Suprapubic skin (tissue), 4 donors: ENCODE results near the gene MYH15. TPM values are rescaled to one million over a fixed set of nuclear protein-coding genes. Genes with fewer than 3 reads are reported as not detected.

Source experiments
- DNase-seq, 2 donors: peaks; one replicate each; pipeline ENCODE4 v3.0.0-alpha.2; 2019; ENCODE audit warnings: low spot score in 2 of 2
- H3K27ac ChIP-seq: fragments of 200-600 bp; sonication (generic); one replicate; pipeline ENCODE4 v1.5.1; 2019
- H3K27me3 ChIP-seq: fragments of 200-600 bp; sonication (generic); one replicate; pipeline ENCODE4 v1.5.1; 2019
- H3K36me3 ChIP-seq: fragments of 200-600 bp; sonication (generic); one replicate; pipeline ENCODE4 v1.5.1; 2019
- H3K4me1 ChIP-seq: fragments of 200-600 bp; sonication (generic); one replicate; pipeline ENCODE4 v1.5.1; 2019
- H3K4me3 ChIP-seq: fragments of 200-600 bp; sonication (generic); one replicate; pipeline ENCODE4 v1.5.1; 2019; ENCODE audit warnings: mild to moderate bottlenecking
- H3K9me3 ChIP-seq: fragments of 200-600 bp; sonication (generic); one replicate; pipeline ENCODE4 v1.5.1; 2019
- CTCF ChIP-seq, 2 donors: fragments of 200-600 bp in 1 of 2; fragments of 450-650 bp in 1 of 2; sonication (generic) in 1 of 2; IDR thresholded peaks; one replicate each; pipeline ENCODE4 v1.5.1; 2016 to 2019; ENCODE audit warnings: antibody characterized with exemption in 2 of 2, mild to moderate bottlenecking in 1 of 2, moderate library complexity in 1 of 2
- EP300 ChIP-seq: sonication (generic); formaldehyde crosslinking; IDR thresholded peaks from one replicate; pipeline ENCODE4 v1.6.1; 2017; ENCODE audit warnings: antibody characterized with exemption
- POLR2A ChIP-seq, 2 donors: fragments of 450-650 bp; IDR thresholded peaks; one replicate each; pipeline ENCODE4 v1.6.1; 2017; ENCODE audit warnings: antibody characterized with exemption in 2 of 2, mild to moderate bottlenecking in 2 of 2, moderate library complexity in 2 of 2
- POLR2AphosphoS5 ChIP-seq, 3 donors: sonication (generic); formaldehyde crosslinking; IDR thresholded peaks; one replicate each; pipeline ENCODE4 v1.6.1; 2017; ENCODE audit warnings: antibody characterized with exemption in 3 of 3
- WGBS: methylation state at CpG from one replicate; pipeline ENCODE4 v1.1.5; 2018; 5-methylcytosine and 5-hydroxymethylcytosine counted together
- total RNA-seq, 4 donors: library from RNA; depleted of rRNA; stranded (reverse); fragments of >200 nt; gene quantifications; one replicate each; pipeline ENCODE4 v1.1.0, GENCODE V29; 2016

Gene MYH15
- total RNA-seq, 4 donors from 2014 or later: 0.17 to 0.31 (median 0.30) TPM; not detected in 1

GRCh38 chr3:108331792-108332191, 178.6 kb downstream of the MYH15 start:
- WGBS: 90% methylated on average over 3 of the region's 3 CpGs
- no peak overlapping the region for H3K4me3 ChIP-seq
- no peaks in the 10 kb centered on the region for H3K4me1 ChIP-seq
- no peaks in the 10 kb centered on the region for H3K27me3 ChIP-seq
- H3K27ac ChIP-seq: no peak overlapping the region
- TF ChIP-seq POLR2A (IDR thresholded peaks at IDR 0.05): no peak
- no peak for TF ChIP-seq POLR2AphosphoS5 (IDR thresholded peaks at IDR 0.05)
- TF ChIP-seq EP300: no peak
- no peak for TF ChIP-seq CTCF (IDR thresholded peaks at IDR 0.05)
- DNase-seq: no peak
- no peaks in the 10 kb centered on the region for H3K36me3 ChIP-seq
- no peaks in the 10 kb centered on the region for H3K9me3 ChIP-seq

Other genes starting within 250 kb of the MYH15 start
- gene HHLA2, start 214.0 kb downstream of the MYH15 start, total RNA-seq: not detected
- 1 to 10 TPM; 1.3 to 6.4 (median 2.0) TPM for gene CIP2A, start 78.8 kb upstream of the MYH15 start, total RNA-seq
- 1 to 10 TPM; 3.6 to 7.7 (median 3.9) TPM for gene DZIP3, start 79.1 kb upstream of the MYH15 start, total RNA-seq
- not detected for gene RETNLB, start 246.8 kb upstream of the MYH15 start, total RNA-seq